GM12875 (cell line): ENCODE data around the gene SCEL.

ENCODE experiments used
- H3K4me3 ChIP-seq: one replicate; pipeline ENCODE4 v1.5.1; 2011; ENCODE audit warnings: low read depth, low read length, control low read depth
- CTCF ChIP-seq: IDR thresholded peaks from 2 replicates; pipeline ENCODE4 v1.5.1; 2011; ENCODE audit warnings: low read depth, mild to moderate bottlenecking, control low read depth, inconsistent platforms, low read length, moderate library complexity, borderline replicate concordance; ENCODE audit not compliant: insufficient read depth

SCEL gene

GRCh38 chr13:77599351-77599750, 63.8 kb downstream of the SCEL start:
- H3K4me3 ChIP-seq: no peak overlapping the region
- TF ChIP-seq CTCF: no peak

- no peak for TF ChIP-seq CTCF
These were observed 65.2 kb downstream of the SCEL start for GRCh38 chr13:77600701-77601100.

GRCh38 chr13:77611068-77611467, 75.6 kb downstream of the SCEL start:
- no peak for TF ChIP-seq CTCF
- no peak overlapping the region for H3K4me3 ChIP-seq

More at GRCh38 chr13:77600701-77601100, 65.2 kb downstream of the SCEL start:
- H3K4me3 ChIP-seq: no peak overlapping the region

GRCh38 chr13:77616027-77616426, 80.5 kb downstream of the SCEL start:
- no peak overlapping the region for H3K4me3 ChIP-seq
- TF ChIP-seq CTCF: no peak

GRCh38 chr13:77619655-77620054, 84.1 kb downstream of the SCEL start:
- TF ChIP-seq CTCF: no peak
- H3K4me3 ChIP-seq: no peak overlapping the region

GRCh38 chr13:77620138-77620537, 84.6 kb downstream of the SCEL start:
- TF ChIP-seq CTCF: no peak
- no peak overlapping the region for H3K4me3 ChIP-seq

- no peak overlapping the region for H3K4me3 ChIP-seq
- TF ChIP-seq CTCF: no peak
These were observed 88.3 kb downstream of the SCEL start for GRCh38 chr13:77623806-77624205.
